ENCODE measurements around the gene HNRNPA3. TPM values are rescaled to one million over a fixed set of nuclear protein-coding genes. Genes with fewer than 3 reads are reported as not detected.
A peak's percentile ranks its signal among the peaks of the same experiment; 100 is the strongest.

HNRNPA3 gene
- total and polyA plus RNA-seq, 10 of the 15 experiments (the other 5 are each of a cell fraction or from before 2014, with no cell fraction given): 40.4 to 343 (median 206) TPM

- peak; percentile 91 for TF ChIP-seq ATF3 (IDR thresholded peaks at IDR 0.05; ENCODE audit: borderline replicate concordance, extremely low read depth, low read depth, low read length)
- TF ChIP-seq CEBPB (IDR thresholded peaks at IDR 0.05; ENCODE audit: borderline replicate concordance in 1 of 2, low read depth in 2 of 2, low read length in 2 of 2): peak; percentile 86 to 98; a peak in 3 of 4 replicates
- TF ChIP-seq HDGF (IDR thresholded peaks at IDR 0.05): no peak
Observed at GRCh38 chr2:177164584-177165052, 48.0 kb upstream of the HNRNPA3 start (continued).

- Histone ChIP-seq H3K9me3 (replicated peaks; ENCODE audit: control insufficient read depth, insufficient read depth, low read length) (no peaks in the 10 kb centered on the region), H3K27me3 (replicated peaks in 1 of 2; ENCODE audit: control insufficient read depth in 2 of 2, insufficient read depth in 2 of 2, low read length in 1 of 2) (no peaks in the 10 kb centered on the region), H3K79me2 (ENCODE audit: control insufficient read depth, insufficient read depth, low read length) (no peaks in the 10 kb centered on the region; the same call in 1 of the 2 replicates), H3K4me3 (peak overlapping the region; percentile 63), H4K20me1 (ENCODE audit: control insufficient read depth, insufficient read depth) (no peaks in the 10 kb centered on the region), H3K36me3 (ENCODE audit: control insufficient read depth in 2 of 2, insufficient read depth in 2 of 2, low read length in 1 of 2) (no peaks in the 10 kb centered on the region), H2AFZ (ENCODE audit: control insufficient read depth, low read depth, low read length) (peak overlapping the region; percentile 99), H3K4me2 (ENCODE audit: control insufficient read depth, insufficient read depth) (peak overlapping the region; percentile 100), H3K4me1 (ENCODE audit: control insufficient read depth, insufficient read depth, low read length) (peaks cover 20% of the 10 kb centered on the region), H3K9ac (ENCODE audit: control insufficient read depth, insufficient read depth, low read length) (peak overlapping the region; percentile 86), H3K27ac (ENCODE audit: control insufficient read depth, insufficient read depth) (peak overlapping the region; percentile 97)
- CTCF ChIA-PET: interaction anchor here (0.6 to 7.4 kb wide), 78 partner anchors 8 to 601 kb away, joined by 3 to 213 read pairs (median 5); partner anchors contain the start of genes AGPS, HNRNPA3 and NFE2L2
- ATAC-seq (peak; percentile 22), DNase-seq (ENCODE audit: low read depth, low spot score) (peak; percentile 38), FAIRE-seq (no peak)
- RAD21 ChIA-PET (ENCODE audit: unreplicated experiment): interaction anchor here (0.7 to 4.7 kb wide), 46 partner anchors 9 to 563 kb away, joined by 3 to 166 read pairs (median 5); partner anchors contain the start of genes HNRNPA3 and NFE2L2
- POLR2A ChIA-PET: interaction anchor here (0.6 to 3.8 kb wide), 14 partner anchors 29 to 503 kb away, joined by 3 to 74 read pairs (median 4); partner anchors contain the start of genes HNRNPA3 and NFE2L2
- SMC1A ChIA-PET (ENCODE audit: uncharacterized antibody, unreplicated experiment): interaction anchor here (0.6 to 7.1 kb wide), 67 partner anchors 9 to 1164 kb away, joined by 3 to 140 read pairs (median 6); partner anchors contain the start of genes AGPS, HNRNPA3, LNPK and NFE2L2
- WGBS (ENCODE audit: insufficient coverage, insufficient replicate concordance, low lambda C conversion rate, missing lambda C conversion rate): 2% methylated on average over 8 of the region's 8 CpGs
- in situ Hi-C loops (cut with MboI) (loop anchor here (5.0 to 10.0 kb wide), 4 partner anchors 47 to 560 kb away; partner anchors contain the start of gene HNRNPA3), intact Hi-C loops (cut with micrococcal nuclease; ENCODE audit: unreplicated experiment) (loop anchor here (2.0 to 10.0 kb wide), 3 partner anchors 130 to 252 kb away; no protein-coding TSS in a partner anchor)
- BruUV-seq (replicated peaks): TSS peak; percentile 74
- TF ChIP-seq CUX1 (IDR thresholded peaks at IDR 0.05; ENCODE audit: insufficient replicate concordance, low read depth, low read length): no peak
- TF ChIP-seq, protein P1, sequence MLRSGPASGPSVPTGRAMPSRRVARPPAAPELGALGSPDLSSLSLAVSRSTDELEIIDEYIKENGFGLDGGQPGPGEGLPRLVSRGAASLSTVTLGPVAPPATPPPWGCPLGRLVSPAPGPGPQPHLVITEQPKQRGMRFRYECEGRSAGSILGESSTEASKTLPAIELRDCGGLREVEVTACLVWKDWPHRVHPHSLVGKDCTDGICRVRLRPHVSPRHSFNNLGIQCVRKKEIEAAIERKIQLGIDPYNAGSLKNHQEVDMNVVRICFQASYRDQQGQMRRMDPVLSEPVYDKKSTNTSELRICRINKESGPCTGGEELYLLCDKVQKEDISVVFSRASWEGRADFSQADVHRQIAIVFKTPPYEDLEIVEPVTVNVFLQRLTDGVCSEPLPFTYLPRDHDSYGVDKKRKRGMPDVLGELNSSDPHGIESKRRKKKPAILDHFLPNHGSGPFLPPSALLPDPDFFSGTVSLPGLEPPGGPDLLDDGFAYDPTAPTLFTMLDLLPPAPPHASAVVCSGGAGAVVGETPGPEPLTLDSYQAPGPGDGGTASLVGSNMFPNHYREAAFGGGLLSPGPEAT (IDR thresholded peaks at IDR 0.05; ENCODE audit: low read depth): no peak
- no peak for TF ChIP-seq CTCF (IDR thresholded peaks at IDR 0.05 in 2 of 3, conservative IDR thresholded peaks at IDR 0.05 in 1 of 3; ENCODE audit: control insufficient read depth in 2 of 3, extremely low read depth in 1 of 3, insufficient read depth in 1 of 3, low read depth in 3 of 3, low read length in 3 of 3)
- TF ChIP-seq BMI1 (IDR thresholded peaks at IDR 0.05; ENCODE audit: borderline replicate concordance): no peak
- TF ChIP-seq NFYB (IDR thresholded peaks at IDR 0.05; ENCODE audit: insufficient read depth, low read depth, low read length): no peak
- no peak for TF ChIP-seq RFX5 (IDR thresholded peaks at IDR 0.05; ENCODE audit: low read depth, low read length)
Observed at GRCh38 chr2:177165061-177165583, 47.5 kb upstream of the HNRNPA3 start.
